GM12874 (cell line): ENCODE results near the gene ABCA13.

ENCODE experiments used
- TF ChIP-seq, protein P1 (sequence below): IDR thresholded peaks from 2 replicates; pipeline ENCODE4 v1.5.1; 2011; ENCODE audit warnings: low read depth, mild to moderate bottlenecking, control low read depth, low read length, moderate library complexity; ENCODE audit not compliant: insufficient read depth

The ABCA13 gene

DNA sequence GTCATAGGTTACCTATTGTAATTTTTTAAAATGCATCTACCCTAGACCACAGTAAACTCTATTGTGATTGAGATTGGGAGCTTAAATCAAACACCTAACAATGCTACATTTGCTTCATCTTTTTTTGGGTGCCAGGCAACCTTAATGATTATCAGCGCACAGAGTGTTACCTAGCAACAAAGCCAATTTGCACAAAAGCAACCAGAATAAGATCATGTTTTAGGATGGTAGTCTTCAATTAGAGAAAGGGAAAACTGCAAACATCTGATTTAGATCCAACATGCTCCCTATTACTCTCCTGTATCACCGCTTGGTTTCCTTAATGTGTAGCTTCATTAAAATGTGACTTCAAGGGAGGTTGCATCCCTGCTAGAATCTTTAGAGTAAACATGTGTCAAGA lies 226.9 kb downstream of the ABCA13 start:
- TF ChIP-seq, protein P1, sequence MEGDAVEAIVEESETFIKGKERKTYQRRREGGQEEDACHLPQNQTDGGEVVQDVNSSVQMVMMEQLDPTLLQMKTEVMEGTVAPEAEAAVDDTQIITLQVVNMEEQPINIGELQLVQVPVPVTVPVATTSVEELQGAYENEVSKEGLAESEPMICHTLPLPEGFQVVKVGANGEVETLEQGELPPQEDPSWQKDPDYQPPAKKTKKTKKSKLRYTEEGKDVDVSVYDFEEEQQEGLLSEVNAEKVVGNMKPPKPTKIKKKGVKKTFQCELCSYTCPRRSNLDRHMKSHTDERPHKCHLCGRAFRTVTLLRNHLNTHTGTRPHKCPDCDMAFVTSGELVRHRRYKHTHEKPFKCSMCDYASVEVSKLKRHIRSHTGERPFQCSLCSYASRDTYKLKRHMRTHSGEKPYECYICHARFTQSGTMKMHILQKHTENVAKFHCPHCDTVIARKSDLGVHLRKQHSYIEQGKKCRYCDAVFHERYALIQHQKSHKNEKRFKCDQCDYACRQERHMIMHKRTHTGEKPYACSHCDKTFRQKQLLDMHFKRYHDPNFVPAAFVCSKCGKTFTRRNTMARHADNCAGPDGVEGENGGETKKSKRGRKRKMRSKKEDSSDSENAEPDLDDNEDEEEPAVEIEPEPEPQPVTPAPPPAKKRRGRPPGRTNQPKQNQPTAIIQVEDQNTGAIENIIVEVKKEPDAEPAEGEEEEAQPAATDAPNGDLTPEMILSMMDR = no peak

DNA sequence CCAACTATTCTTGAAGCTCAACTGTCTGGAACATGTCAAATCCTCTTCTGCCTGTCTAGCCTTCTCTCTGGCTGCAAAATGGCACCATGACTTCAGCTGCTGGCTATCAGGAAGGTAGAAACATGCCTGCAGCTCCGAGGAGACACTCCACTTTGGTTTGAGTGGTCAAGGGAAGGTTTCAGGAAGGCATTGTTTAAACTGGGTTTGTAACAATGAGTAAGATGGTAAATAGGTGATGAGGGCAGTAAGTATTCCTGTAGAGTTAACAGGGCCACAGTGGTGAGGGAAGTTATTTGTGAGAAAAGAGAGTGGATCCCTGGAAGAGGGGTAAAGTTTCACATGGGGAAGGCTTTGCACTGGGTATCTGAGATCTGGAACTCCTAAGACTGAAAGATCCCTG lies 231.5 kb downstream of the ABCA13 start:
- TF ChIP-seq, protein P1 = no peak

DNA sequence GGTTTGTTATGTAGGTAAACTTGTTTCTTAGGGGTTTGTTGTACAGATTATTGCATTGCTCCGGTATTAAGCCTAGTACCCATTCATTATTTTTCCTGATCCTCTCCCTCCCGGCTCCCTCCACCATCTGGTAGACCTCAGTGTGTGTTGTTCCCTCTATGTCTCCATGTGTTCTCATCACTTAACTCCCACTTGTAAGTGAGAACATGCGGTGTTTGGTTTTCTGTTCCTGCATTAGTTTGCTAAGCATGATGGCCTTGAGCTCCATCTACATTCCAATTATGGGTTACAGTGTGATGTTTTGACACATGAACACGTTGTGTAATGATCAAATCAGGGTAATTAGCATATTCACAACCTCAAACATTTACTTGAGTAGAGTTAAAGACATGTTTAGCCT lies 237.5 kb downstream of the ABCA13 start:
- TF ChIP-seq, protein P1 = no peak

DNA sequence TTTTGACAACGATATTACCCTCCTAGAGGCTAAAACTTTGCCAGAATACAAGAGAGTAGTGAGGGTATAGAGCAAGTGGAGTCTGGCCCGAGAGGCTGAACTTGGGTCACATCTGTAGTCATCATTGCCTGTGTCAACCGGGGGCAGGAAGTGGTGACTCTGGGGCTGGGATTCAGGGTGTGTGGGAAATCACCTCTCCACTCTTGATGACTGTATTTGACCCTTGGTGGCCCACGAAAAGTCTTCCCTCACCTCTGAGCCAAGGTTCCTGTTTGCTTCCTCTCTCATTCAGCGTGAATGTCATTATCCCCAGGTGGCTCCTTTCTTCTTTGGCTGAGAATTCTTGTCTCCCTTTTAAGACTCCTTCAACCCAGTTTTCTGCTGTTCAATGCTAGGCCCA lies 240.4 kb downstream of the ABCA13 start:
- TF ChIP-seq, protein P1 = no peak

DNA sequence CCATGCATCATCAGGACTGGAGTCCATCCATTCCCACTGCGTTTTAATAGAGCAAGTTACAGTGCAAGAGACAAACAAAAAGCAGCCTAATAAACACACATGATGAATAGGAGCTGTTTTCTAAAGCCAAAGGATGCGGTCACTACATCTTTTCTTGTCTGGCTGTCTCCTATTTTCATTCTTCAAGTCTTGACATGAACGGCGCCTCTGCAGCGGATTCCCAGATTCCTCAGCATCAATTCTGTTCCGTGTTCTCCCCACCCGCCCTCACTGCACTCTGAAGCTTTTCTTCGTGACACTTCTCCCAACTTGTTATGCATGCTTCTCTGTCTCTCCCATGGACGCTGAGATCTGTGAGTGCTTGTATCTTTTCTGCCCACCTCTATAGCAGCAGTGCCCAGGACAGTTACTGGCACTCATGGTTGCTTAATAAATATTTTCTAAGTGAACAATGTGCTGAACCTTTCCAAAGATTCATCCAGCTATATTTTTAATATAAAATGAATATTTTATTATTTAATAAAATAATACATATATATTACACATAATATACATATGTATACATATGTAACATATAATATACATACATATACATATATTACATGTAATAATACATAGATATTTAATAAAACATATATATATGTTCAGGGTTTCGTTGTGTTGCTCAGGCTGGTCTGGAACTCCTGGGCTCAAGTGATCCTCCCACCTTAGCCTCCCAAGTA lies 242.9 kb downstream of the ABCA13 start:
- TF ChIP-seq, protein P1 = no peak

DNA sequence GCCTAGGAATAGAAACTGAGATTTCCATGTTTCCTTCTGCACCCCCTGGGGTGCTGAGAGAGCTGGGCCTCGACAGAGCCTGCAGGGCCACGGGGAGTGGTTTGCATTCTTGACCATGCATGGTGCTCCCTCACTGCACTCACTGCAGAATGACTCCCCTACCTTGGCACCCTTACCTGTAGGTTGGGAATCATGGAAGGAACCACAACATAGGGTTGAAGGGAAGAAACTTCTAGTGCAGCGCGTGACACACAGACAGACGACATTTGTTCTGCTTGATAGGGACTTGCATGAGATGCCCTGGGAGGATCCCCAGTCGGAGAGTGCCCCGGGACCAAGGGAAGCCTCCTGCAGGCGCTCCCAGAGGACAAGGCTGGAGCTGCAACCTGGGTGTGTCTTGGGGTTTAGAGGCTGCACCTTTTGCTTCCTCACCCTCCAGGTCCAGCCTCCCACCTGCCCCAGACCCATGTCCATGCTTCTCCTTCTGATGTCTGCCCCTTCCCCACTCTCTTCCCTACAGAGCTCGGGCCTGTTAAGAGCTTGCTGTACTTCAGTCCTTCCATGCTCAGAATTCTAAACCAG lies 245.2 kb downstream of the ABCA13 start:
- TF ChIP-seq, protein P1 = peak; percentile 16; the same call in 1 of the 2 replicates

DNA sequence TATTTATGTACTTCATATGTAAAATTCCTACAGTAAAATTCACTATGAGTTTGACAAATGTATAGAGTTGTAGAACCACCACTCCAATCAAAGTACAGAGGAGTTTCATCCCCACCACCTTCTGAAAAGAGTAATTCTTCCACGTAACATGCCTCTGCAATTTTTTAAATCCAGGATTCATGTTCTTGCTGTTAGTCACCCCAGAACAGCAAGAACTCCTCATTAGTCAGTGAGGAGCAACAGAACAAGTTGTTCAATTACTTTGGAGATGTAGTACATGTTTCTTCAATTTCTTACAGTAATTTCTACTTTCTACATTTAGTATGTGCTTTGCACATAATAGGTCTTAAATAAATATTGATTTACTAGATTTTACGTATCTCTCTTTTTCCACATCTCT lies 248.1 kb downstream of the ABCA13 start:
- TF ChIP-seq, protein P1 = no peak
